ENCODE data around the gene PHF24.
"Not testable (repeated sequence)": the region's sequence is repeated elsewhere in the genome, so short reads cannot be mapped to it uniquely, and the experiment has no call there.

The PHF24 gene

DNA sequence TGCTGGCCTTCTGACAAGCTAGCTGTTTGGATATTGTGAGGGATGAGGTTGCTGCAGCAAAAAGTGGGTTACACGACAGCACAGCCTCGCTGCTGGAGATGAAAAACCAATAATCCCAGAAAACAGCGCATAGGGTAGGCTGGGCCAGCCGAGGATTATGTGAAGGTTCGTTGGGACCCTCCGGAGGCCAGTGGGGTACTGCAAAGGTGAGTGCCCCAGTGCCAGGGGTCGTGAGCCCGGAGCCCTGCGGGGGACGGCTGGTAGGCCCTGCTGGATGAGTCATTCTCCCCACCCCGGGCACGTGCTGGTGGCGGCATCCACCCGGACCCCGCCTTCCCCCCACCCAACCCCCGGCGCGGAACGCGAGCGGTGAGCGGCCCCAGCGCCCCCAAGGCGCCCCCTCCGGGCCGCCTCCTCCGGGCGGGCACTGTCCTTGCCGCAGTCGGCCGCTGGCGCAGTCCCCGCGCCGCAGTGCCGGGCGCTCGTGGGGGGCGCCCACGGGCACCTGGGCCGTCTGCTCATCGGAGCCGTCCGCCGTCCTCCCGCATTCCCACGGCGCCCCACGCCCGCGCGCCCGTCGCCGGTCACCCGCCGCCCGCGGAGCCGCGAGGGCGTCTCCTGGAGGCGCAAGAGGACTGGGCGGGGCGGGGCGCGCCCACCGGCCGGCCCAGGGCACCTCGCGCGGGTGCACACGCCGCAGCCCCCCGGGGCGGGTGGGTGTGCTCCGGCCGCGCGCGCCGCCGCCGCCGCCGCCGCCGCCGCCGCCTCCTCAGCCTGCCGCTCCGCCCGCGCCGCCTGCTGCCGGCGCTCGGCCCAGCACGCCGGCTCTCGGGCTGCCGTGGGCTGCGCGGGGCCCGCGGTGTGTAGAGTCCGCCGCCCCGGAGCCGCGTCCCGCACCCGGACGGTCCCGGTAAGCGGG lies at the start of gene PHF24:
Gene PHF24, plus strand, starts transcription at position 794 of the 919 bp plus-strand sequence. CDS start 13,014 bp downstream, outside the sequence.
- no peak for DNase-seq (ENCODE audit: low spot score)

DNA sequence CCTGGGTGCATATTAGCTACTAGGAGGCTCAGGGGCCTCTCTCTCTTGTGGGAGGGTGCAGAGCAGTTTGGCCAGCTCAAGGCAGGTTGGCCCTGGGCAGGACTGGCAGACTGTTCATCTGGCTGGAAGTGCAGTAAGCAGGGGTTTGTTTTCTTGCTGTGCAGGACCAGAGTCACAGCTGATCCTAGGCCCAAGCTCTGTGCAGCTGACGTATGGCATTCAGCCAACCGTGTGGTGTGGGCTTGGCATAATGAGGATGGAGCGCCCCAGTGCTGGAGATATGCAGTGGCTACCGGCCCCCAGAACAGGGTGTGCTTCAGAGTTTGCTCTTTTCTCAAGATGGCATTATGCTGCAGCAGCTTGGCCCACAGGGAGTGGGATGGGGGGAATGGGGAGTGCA lies 31.0 kb upstream of the PHF24 start:
- DNase-seq (ENCODE audit: low spot score) = no peak

DNA sequence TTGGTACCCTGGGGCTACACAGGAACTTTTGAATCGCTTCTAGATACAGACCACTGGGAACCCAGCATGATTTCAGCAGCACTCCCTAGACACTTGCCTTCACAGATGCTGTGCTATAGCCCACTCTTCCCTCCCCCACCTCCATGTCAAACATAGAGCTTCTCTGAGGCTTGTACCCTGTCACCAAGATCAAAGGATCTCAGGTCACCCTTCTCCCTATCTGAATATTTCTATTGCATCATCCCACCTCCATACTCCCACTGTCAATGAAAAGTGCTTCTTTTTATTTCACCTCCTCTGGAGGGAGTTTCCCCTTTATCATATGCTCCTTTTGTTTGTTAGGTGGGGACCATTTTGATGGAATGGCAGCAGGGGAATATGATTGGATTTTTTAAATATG lies 29.2 kb upstream of the PHF24 start:
- peak; percentile 12 for DNase-seq (ENCODE audit: low spot score)

DNA sequence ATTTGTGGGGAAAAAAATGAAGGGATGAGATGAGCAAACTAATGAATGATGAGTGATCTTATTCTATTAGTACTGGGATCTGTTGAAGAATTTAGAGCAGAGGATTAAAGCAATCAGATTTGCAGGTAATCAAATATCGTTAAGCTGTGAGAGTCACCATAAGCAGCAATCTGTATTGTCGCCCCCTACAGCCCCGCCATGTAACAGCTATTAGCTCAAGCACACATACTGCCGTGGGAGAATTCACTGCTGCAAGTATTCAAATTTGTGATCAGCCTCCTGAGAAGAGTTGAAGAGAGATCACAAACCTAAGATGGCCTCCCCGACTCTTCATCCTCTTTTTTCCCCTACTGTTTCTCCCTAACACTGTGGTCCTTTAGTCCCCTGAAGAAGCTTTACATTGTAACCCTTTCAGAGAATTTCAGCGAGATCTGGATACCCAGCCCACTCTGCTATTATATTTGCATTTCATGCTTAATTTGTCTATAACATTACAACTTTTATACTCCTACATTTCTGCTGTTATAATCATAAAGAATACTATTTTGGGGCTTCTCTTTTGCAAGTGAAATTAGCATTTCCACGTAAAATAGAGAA lies 28.5 kb upstream of the PHF24 start:
- peak; percentile 33 for DNase-seq (ENCODE audit: low spot score)

DNA sequence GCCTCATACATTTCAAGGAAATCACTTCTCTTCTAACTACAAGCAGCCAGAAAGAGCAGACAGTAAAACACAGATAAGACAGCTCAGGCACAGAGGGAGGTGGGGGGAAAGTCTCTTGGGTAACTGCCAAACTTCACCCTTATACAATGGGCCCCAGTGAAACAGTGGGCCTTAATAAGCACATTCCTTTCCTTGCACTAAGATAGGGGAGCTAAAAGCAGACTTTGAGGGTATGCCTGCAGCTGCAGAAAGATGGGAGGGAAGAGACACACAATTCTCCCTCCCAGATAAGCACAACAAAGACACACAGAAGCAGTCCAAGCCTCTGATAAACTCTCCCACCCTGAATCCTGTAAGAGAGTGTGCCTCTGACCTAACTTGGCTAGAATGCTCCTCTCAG lies 18.1 kb upstream of the PHF24 start:
- DNase-seq (ENCODE audit: low spot score) = not testable (repeated sequence)

DNA sequence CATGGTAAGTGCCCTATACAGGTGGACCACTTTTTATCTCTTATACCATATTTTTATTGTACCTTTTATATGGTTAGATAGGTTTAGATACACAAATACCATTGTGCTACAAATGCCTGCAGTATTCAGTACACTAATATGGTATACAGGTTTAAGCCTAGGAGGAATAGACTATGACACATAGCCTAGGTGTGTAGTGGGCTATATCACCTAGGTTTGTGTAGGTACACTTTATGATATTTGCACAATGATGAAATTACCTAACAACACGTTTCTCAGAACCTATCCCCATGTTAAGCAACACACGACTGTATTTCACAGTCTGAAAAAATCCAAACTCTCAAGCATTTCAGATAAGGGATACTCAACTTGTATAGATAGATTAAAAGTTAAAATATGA lies 9.6 kb upstream of the PHF24 start:
- no peak for DNase-seq (ENCODE audit: low spot score)

DNA sequence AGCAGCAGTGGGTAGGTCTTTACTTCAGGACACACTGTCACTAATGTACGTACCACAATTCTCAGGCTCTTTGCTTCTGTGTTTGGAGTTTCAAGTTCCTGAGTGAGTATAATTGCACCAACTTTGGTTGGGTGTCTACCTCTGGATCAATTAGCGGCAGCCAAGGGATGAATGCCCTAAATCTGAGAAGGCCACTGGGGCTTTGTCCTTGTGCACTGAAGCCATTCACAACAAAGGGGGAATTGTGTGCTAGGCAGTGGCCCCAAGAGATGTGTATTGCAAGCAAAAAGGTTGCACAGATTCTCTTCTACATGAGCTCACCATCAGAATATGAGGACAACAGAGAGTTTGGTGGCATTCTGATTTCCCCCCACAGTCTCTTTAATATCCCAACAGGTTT lies 3.9 kb upstream of the PHF24 start:
- DNase-seq (ENCODE audit: low spot score) = no peak

DNA sequence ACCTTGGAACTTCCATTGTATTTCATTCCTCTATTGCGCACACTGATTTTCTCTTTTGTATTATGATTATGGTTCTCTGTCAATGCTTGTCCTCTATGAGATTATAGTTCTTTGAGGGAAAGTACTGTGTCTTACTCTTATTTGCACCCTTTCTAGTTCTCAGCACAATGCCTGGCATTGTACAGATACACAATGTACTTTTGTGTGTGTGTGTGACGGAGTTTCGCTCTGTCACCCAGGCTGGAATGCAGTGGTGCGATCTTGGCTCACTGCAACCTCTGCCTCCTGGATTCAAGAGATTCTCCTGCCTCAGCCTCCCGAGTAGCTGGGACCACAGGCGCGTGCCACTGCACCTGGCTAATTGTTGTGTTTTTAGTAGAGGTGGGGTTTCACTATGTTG lies 2.0 kb upstream of the PHF24 start:
- DNase-seq (ENCODE audit: low spot score) = not testable (repeated sequence)

DNA sequence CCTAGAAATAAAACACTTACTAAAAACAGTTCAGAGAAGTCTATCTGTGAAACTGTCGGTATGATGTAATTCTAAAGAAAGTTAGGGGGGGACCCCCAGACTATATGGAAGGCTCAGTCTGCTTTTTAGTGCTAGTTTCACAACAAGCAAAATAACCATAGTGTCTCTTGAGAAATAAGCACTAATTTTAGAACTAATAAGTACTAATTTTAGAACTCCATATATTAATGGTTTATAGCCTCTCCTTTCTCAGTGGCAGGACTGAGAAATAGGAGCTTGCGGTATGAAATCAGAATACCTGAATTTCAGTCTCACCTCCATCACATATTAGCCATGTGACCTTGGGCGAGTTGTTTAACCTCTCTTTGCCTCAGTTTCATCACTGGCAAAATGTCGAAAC lies 1.4 kb upstream of the PHF24 start:
- no peak for DNase-seq (ENCODE audit: low spot score)

DNA sequence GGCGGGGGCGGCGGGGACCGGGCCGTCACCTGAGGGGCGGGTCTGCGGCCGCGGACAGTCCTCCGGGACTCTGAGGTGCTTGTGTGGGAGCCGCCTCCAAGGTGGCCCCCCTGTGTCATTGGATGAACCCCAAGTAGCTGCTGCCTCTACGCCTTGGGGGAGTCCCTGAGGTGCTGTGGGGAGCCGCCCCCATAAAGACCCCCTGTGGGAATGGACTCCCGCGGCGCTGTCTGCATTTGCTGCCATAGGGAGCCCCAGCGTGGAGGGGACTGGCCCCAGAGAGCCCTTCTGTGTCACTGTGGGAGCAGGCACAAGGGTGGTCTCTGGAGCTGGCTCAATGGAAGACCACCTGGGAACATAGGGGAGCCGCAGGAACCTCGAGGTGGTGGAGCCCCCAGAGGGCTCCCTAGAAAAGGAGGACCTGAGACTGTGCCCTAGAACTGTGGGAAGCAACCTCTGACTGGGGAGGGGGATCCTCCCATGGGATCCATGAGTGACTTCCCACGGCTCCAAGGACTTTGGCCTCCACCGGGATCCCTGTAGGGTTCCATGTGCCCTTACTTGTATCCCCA lies 412 bp downstream of the PHF24 start:
- no peak for DNase-seq (ENCODE audit: low spot score)

DNA sequence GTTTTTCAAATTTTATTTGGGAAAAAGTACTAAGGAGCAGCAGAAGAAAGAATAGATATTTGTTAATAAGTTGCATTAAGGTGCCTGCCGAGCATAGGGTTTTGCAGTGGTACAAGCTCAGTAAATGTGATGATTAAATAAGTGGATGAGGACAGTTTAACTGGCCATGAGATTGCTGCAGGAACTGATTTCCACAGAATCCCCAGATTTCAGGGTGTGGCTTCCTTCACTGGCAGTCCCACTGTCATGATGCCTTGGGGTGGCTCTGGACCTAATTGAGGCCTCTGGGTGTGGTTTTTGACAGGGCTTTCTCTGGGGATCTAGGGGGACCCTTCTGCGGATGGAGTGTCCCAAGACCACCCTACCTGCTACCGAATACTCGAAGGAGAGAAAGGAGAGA lies 1.4 kb downstream of the PHF24 start:
- DNase-seq (ENCODE audit: low spot score) = no peak

DNA sequence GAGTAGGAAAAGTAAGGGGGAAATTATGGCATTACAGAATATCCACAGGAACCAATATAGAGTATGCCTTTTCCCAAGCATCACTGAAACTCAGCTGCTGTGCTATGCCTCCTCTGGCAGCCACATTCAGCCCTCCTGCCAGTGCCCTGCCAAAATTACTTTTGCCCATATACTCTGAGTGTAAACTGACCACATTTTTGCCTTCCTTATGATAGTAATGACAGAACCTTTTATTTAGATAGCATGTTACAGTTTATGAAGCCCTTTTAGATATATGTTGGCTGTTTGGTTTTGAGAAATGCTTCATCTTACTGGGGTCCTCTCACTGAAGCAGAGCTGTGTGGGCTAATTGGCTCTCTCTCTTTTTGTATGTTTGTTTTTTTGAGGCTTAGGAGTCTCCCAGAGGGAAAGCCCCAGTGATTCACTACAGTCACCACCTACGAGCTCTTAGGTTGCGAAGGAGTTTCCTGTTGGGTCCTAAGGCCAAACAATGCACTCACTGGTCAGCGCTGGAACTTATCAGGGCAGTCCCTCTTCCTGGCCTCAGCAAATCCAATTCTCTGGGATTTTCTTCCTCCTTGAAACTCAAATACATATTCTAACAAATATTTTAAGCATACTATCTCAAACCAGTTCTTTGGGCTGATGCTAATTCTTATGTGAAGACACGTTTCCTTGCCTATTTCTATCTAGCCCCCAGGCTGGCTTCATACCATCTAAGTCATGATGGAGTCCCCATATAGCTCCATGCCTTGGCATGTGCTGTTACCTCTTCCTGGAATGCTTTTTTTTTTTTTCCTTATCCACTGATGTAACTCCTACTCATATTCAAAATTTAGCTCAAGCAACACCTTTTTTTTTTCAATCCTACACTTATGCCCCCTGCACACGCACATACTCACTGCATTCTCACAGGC lies 3.7 kb downstream of the PHF24 start:
- no peak for DNase-seq (ENCODE audit: low spot score)

DNA sequence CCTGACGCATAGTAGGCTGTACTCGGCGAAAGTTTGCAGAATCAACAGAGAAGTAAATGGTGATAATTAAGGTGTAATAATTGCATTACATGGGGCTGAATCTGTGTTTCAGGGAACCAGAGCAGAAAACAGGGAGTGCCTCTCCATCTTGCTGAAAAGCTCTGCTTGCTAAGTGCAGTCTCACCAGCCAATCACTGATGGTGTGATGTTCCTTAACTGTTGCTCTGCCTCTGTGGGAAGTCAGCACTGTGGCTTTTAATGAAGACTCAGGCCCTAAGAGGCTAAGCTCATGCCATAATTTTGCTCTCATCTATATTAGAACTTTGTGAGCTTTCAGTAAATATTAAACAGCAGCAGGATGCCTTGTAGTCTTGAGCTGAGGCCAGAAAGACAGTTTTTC lies 4.5 kb downstream of the PHF24 start:
- no peak for DNase-seq (ENCODE audit: low spot score)

DNA sequence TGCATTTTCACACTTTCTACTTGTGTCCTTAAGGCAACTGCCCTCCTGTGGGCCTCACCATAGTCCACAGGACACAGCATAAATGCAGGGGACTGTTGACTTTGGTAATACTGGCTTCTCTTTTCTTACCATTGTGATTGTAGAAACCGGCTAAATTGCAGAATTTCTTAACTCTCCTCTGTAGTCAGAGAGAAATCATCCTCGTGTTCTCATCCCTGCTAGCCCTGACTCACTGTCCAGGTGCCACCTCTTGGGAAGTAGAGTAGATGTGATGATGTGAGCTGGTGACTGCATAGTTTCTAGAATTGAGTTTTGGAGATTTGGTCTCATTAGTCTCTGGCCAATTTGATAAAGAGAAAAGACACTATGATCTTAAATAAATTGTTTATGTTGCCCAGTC lies 5.5 kb downstream of the PHF24 start:
- DNase-seq (ENCODE audit: low spot score) = no peak

DNA sequence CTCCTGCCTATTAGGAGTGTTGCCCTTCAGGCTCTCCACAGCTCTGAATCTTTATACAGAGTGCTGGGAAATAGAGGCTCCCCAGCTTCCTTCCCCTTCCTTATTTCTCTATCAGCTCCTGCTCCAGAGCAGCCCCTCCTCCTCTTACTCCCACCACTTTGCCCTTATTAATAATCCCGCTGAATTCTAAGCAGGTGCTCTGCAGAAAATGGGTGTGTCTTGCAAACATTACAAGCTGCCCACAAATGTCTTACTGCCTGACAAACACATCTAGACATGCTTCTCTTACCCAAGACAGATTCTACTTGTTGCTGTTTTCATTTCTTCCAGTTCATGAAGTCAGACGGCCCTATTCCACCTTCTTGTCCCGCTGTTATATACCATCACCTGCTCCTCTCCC lies 6.4 kb downstream of the PHF24 start:
- DNase-seq (ENCODE audit: low spot score) = no peak

DNA sequence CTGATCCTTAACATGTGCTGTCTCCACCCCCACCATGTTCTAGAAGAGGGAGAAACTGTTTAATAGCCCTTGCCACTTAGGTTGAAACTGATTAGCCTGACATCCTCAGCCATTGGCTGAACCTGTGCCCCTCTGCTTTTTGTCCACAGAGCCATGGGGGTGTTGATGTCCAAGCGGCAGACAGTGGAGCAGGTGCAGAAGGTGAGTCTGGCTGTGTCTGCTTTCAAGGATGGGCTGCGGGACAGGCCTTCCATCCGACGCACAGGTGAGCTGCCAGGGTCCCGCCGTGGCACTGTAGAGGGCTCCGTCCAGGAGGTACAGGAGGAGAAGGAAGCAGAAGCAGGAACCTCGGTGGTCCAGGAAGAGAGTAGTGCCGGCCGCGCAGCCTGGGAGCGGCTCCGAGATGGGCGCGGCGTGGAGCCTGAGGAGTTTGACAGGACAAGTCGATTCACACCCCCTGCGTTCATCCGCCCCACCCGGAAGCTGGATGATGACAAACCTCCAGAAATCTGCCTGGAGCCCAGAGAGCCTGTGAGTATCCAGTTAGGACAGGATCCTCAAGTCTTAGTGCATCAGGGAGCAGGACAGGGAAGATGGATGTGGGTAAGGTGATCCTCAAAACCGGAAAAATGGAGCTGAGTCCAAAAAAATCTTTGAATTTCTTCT lies 13.2 kb downstream of the PHF24 start:
- DNase-seq (ENCODE audit: low spot score) = no peak

DNA sequence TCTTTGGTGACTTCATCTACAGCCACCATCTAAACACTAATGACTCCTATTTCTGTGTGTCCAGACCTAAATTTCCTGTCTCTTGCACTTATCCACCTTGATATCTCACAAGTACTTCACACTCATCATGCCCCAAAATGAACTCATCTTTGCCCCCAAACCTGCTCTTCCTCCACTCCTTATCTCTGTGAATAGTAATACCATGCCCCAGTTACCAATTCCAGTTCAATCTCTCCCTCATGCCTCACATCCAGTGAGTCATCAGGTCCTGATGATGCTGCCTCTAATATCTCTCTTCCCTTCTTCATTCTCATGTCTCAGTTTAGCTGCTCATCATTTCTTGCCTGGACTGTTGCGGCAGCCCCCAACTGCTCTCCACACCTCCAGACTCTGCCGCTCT lies 16.6 kb downstream of the PHF24 start:
- no peak for DNase-seq (ENCODE audit: low spot score)

DNA sequence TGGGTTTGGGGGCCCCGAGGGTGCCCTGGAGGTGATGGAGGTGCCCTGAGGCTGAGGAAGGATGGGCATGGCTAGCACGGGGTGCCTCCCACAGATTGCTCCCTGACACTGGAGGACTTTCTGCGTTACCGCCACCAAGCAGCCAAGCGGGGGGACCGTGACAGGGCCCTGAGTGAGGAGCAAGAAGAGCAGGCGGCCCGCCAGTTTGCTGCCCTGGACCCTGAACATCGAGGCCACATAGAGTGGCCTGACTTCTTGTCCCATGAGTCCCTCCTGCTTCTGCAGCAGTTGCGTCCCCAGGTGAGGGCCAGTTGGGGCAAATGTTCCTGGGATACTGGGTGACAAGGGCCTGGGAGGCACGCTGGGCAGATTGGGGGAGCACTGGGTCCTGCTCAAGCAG lies 18.4 kb downstream of the PHF24 start:
- no peak for DNase-seq (ENCODE audit: low spot score)

DNA sequence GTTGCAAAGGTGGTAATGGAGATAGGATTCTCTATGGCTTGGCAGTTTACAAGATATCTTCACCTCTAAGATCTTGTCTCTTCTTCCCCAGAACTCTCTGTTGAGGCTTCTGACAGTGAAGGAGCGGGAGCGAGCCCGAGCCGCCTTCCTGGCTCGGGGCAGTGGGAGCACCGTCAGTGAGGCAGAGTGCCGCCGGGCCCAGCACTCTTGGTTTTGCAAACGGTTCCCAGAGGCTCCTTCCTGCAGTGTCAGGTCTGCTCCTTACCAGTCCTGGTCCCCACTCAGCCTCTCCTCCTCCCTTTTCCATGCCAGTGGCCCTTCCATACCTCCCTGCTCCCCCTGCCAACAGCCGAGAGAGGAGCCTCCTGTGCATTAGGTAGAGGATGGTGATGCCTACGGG lies 18.9 kb downstream of the PHF24 start:
- DNase-seq (ENCODE audit: low spot score) = no peak

DNA sequence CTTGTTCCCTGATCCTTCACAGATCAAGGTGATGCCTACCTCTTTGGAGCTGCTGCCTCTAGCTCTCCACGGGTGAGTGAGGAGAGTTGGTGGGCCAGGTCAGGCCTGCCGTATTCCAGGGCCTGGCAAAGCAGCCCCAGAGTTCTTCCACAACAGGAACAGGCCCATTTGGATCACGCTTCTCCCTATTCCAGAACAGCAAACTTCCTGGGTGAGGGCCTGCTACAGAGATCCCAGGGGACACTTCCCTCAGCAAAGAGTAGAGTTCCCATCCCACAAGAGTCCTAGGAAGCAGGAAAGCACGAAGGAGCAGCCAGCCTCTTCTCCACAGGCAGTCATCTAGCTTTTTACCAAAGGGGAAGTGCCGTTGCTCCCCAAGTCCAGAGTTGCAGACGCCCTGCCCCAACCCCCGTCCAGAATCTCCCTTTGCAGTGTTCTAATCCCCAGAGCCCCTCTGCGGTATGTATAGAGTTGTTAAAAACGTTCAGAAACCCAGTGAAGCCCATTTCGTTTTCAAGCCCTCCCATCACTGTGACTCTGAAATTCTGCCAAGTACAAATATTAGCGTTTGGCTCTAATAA lies 22.2 kb downstream of the PHF24 start:
- no peak for DNase-seq (ENCODE audit: low spot score)

DNA sequence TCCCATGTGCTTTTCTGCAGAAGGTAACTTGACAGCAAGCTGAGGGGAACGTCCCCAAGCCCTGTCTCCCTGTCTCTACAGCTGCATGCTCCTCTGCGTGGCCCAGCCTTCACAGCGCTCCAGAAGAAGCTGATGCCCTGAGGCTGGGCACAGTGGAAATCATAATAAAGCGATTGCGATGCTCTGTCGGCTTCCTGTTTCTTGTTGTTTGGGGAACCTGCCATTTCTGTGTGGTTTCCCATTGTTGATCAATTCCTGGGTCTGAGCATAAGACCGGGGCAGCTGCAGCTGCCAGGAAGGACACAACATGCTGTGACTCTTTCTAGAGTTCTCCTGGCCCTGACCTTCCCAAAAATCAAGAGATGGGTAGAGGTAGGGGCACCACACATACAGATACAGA lies 24.3 kb downstream of the PHF24 start:
- no peak for DNase-seq (ENCODE audit: low spot score)

Measured in SW480 (cell line).